GM12878 (cell line): ENCODE measurements around the gene PIGB. TPM values are rescaled to one million over a fixed set of nuclear protein-coding genes. Genes with fewer than 3 reads are reported as not detected.
"Not testable (repeated sequence)": the region's sequence is repeated elsewhere in the genome, so short reads cannot be mapped to it uniquely, and the experiment has no call there.

Source experiments
- ATAC-seq: fragments of 200-7000 bp; cut with Tn5 transposase; 3 replicates; pipeline ENCODE4 v1.9.1; 2020; ENCODE audit warnings: mild to moderate bottlenecking, moderate library complexity
- BruUV-seq: library from RNA; stranded (reverse); fragments of 400-500 nt; replicated peaks from 2 replicates; lab custom pipeline; 2021; lab: Mats Ljungman, UMichigan
- CTCF ChIA-PET: fragments of 300-600 bp; sonication (Branson Sonifier 250); formaldehyde crosslinking; extraction: SDS; loops from one replicate; lab custom pipeline; 2021; ENCODE audit warnings: inconsistent platforms; lab: Yijun Ruan, JAX
- POLR2A ChIA-PET: fragments of 350-600 bp; formaldehyde crosslinking; extraction: SDS; loops from one replicate; lab custom pipeline; 2021; ENCODE audit warnings: inconsistent platforms; lab: Charles Lee
- RAD21 ChIA-PET: fragments of 300-600 bp; sonication (Branson Sonifier 250); formaldehyde crosslinking; loops from one replicate; lab custom pipeline; 2023; ENCODE audit warnings: antibody characterized with exemption; ENCODE audit not compliant: unreplicated experiment; lab: Charles Lee
- SMC1A ChIA-PET: fragments of 300-600 bp; sonication (Branson Sonifier 250); formaldehyde crosslinking; loops from one replicate; lab custom pipeline; 2023; ENCODE audit not compliant: unreplicated experiment, uncharacterized antibody; lab: Charles Lee
- DNase-seq: peaks from one replicate; pipeline ENCODE4 v3.0.0-alpha.2; 2011; ENCODE audit warnings: low read depth, low spot score
- FAIRE-seq: peaks from 3 replicates; lab custom pipeline; 2011; peaks lifted over from hg19 to GRCh38; lab: Jason Lieb, UNC
- H2AFZ ChIP-seq: 2 replicates; pipeline ENCODE4 v1.6.0; 2011; ENCODE audit warnings: low read depth, low read length, control low read depth; ENCODE audit not compliant: control insufficient read depth
- H3K27ac ChIP-seq: 2 replicates; pipeline ENCODE4 v1.5.1; 2011; ENCODE audit warnings: control low read depth; ENCODE audit not compliant: control insufficient read depth, insufficient read depth
- H3K27me3 ChIP-seq, 2 experiments: replicated peaks in 1 of 2; 2 replicates each; pipeline versions ENCODE4 v1.6.0 to v1.6.1; 2011; ENCODE audit warnings: low read length in 1 of 2; ENCODE audit not compliant: control insufficient read depth in 2 of 2, insufficient read depth in 2 of 2
- H3K36me3 ChIP-seq, 2 experiments: 2 replicates each; pipeline ENCODE4 v1.5.1; 2011; ENCODE audit warnings: low read length in 1 of 2; ENCODE audit not compliant: control insufficient read depth in 2 of 2, insufficient read depth in 2 of 2
- H3K4me1 ChIP-seq: 2 replicates; pipeline ENCODE4 v1.6.1; 2011; ENCODE audit warnings: mild to moderate bottlenecking, low read length, moderate library complexity, mixed read lengths; ENCODE audit not compliant: control insufficient read depth, insufficient read depth
- H3K4me2 ChIP-seq: 2 replicates; pipeline ENCODE4 v1.6.0; 2011; ENCODE audit warnings: control low read depth; ENCODE audit not compliant: control insufficient read depth, insufficient read depth
- H3K4me3 ChIP-seq: fragments of 200-600 bp; sonication (generic); 2 replicates; pipeline ENCODE4 v1.5.1; 2016
- H3K79me2 ChIP-seq: 2 replicates; pipeline ENCODE4 v1.6.0; 2011; ENCODE audit warnings: low read length; ENCODE audit not compliant: control insufficient read depth, insufficient read depth
- H3K9ac ChIP-seq: 2 replicates; pipeline ENCODE4 v1.8.0; 2011; ENCODE audit warnings: low read length, control low read depth, mixed read lengths; ENCODE audit not compliant: control insufficient read depth, insufficient read depth
- H3K9me3 ChIP-seq: replicated peaks from 3 replicates; pipeline ENCODE4 v1.5.1; 2011; ENCODE audit warnings: mild to moderate bottlenecking, low read length; ENCODE audit not compliant: control insufficient read depth, insufficient read depth
- H4K20me1 ChIP-seq: 2 replicates; pipeline ENCODE4 v1.6.0; 2011; ENCODE audit not compliant: control insufficient read depth, insufficient read depth
- WGBS: methylation state at CpG from one replicate; pipeline ENCODE4 v1.1.6; 2016; ENCODE audit warnings: low lambda C conversion rate; ENCODE audit not compliant: insufficient replicate concordance, insufficient coverage; ENCODE audit errors: missing lambda C conversion rate; 5-methylcytosine and 5-hydroxymethylcytosine counted together
- in situ Hi-C: fragments of 300-500 bp; cut with MboI; formaldehyde crosslinking; loops from 9 replicates; pipeline ENCODE4 v1.14.3; 2018; ENCODE audit warnings: mixed read lengths
- intact Hi-C: fragments of 100-400 bp; cut with micrococcal nuclease; formaldehyde crosslinking; loops from one replicate; pipeline ENCODE4 v1.14.2; 2022; ENCODE audit not compliant: unreplicated experiment
- polyA plus RNA-seq, 11 experiments: library from polyadenylated mRNA; depleted of rRNA in 4 of 11; unstranded in 6 of 11; stranded (reverse) in 5 of 11; fragments of >200 nt; fragmentation: Nextera tagmentation in 4 of 11; fragmentation: Illumina TruSeq in 1 of 11; extraction: Ambion mirVana in 4 of 11; extraction: Trizol in 1 of 11; gene quantifications; 1 replicate in 1 of 11; 2 replicates in 10 of 11; pipeline versions ENCODE4 v1.2.1 to v1.2.3, GENCODE V29; 2011 to 2016; ENCODE audit warnings: inconsistent platforms in 2 of 11, missing spikeins in 2 of 11, low read depth in 1 of 11
- total RNA-seq, 4 experiments: library from RNA; depleted of rRNA in 3 of 4; stranded (reverse); fragments of >200 nt in 3 of 4; fragmentation: Illumina TruSeq in 1 of 4; extraction: Trizol in 1 of 4; gene quantifications; 2 replicates each; pipeline versions ENCODE4 v1.2.1 to v1.2.3, GENCODE V29; 2013 to 2021
- TF ChIP-seq, protein P1 (sequence below): fragments of 450-650 bp; IDR thresholded peaks from 2 replicates; pipeline ENCODE4 v1.6.1; 2016; ENCODE audit warnings: mild to moderate bottlenecking

Gene PIGB
- total and polyA plus RNA-seq, 10 of the 15 experiments (the other 5 are each of a cell fraction or from before 2014, with no cell fraction given): 17.9 to 46.0 (median 25.2) TPM

DNA sequence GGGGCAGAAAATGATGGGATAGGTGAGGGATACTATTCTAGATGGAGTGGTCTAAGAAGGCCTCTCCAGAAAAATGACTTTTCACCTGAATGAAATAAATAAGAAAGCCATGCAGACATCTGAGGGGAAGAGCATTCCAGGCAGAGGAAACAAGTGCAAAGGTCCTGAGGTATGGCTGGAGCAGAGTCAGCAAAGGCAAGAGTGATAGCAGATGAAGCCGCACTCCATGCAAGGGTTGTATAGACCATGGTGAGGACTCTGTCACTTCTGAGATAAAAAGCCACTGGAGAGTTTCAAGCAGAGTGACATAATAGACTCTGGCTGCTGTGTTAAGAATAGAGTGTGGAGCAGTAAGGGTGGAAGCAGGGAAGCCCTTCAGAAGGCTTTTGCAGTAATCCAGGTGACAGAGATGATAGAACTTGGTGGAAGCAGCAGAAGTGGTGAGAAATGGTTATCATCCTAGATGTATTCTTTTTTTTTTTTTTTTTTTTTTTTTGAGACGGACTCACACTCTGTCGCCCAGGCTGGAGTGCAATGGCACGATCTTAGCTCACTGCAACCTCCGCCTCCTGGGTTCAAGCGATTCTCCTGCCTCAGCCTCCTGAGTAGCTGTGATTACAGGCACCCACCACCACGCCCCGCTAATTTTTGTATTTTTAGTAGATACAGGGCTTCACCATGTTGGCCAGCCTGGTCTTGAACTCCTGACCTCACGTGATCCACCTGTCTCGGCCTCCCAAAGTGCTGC lies 32.4 kb upstream of the PIGB start:
- BruUV-seq, H3K4me3 ChIP-seq, H3K27ac ChIP-seq: not testable (repeated sequence)
- TF ChIP-seq, protein P1, sequence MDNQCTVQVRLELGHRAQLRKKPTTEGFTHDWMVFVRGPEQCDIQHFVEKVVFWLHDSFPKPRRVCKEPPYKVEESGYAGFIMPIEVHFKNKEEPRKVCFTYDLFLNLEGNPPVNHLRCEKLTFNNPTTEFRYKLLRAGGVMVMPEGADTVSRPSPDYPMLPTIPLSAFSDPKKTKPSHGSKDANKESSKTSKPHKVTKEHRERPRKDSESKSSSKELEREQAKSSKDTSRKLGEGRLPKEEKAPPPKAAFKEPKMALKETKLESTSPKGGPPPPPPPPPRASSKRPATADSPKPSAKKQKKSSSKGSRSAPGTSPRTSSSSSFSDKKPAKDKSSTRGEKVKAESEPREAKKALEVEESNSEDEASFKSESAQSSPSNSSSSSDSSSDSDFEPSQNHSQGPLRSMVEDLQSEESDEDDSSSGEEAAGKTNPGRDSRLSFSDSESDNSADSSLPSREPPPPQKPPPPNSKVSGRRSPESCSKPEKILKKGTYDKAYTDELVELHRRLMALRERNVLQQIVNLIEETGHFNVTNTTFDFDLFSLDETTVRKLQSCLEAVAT: peak; percentile 95
- TF ChIP-seq, all 136 proteins: peak for 1; not testable (repeated sequence) for 135
- H3K9me3 ChIP-seq, H3K27me3 ChIP-seq, H4K20me1 ChIP-seq, FAIRE-seq, ATAC-seq, H3K9ac ChIP-seq, DNase-seq, in situ Hi-C loops, H3K4me2 ChIP-seq, H2AFZ ChIP-seq, H3K36me3 ChIP-seq: not testable (repeated sequence)
- intact Hi-C loops: loop anchor here (10.0 kb wide), 2 partner anchors 702 to 772 kb away; no protein-coding TSS in a partner anchor
- CTCF ChIA-PET: interaction anchor here (1.8 to 3.0 kb wide), 3 partner anchors 9 to 69 kb away, joined by 3 to 34 read pairs (median 9); no protein-coding TSS in a partner anchor
- SMC1A ChIA-PET: interaction anchor here (0.9 to 11.6 kb wide), 7 partner anchors 18 to 1312 kb away, joined by 3 to 110 read pairs (median 3); no protein-coding TSS in a partner anchor
- RAD21 ChIA-PET: interaction anchor here (1.1 to 3.2 kb wide), 5 partner anchors 9 to 153 kb away, joined by 4 to 26 read pairs (median 10); no protein-coding TSS in a partner anchor
- H3K79me2 ChIP-seq: peaks cover 19% of the 10 kb centered on the region
- 100% methylated on average over 9 of the region's 10 CpGs for WGBS
- POLR2A ChIA-PET: interaction anchor here (0.6 to 1.5 kb wide), 3 partner anchors 10 to 692 kb away, joined by 3 to 9 read pairs (median 3); no protein-coding TSS in a partner anchor
- peaks cover 14% of the 10 kb centered on the region for H3K4me1 ChIP-seq
